Panc1 (cell line): Measurements from ENCODE around the gene CCDC187.

Experiments
- SIN3A ChIP-seq: IDR thresholded peaks from 2 replicates; pipeline ENCODE4 v1.6.1; 2012; ENCODE audit warnings: low read depth, mild to moderate bottlenecking, low read length, moderate library complexity, borderline replicate concordance; ENCODE audit not compliant: insufficient read depth
- TF ChIP-seq, protein P1 (sequence below): fragments of 450-650 bp; IDR thresholded peaks from 2 replicates; pipeline ENCODE4 v1.5.1; 2017; ENCODE audit warnings: mild to moderate bottlenecking
- TF ChIP-seq, protein P2 (sequence below), 2 experiments: IDR thresholded peaks; 2 replicates each; pipeline ENCODE4 v1.6.1; 2011 to 2012; ENCODE audit warnings: low read depth in 2 of 2, control low read depth in 1 of 2, low read length in 1 of 2, mild to moderate bottlenecking in 1 of 2, moderate library complexity in 1 of 2; ENCODE audit not compliant: insufficient read depth in 1 of 2

DNA sequence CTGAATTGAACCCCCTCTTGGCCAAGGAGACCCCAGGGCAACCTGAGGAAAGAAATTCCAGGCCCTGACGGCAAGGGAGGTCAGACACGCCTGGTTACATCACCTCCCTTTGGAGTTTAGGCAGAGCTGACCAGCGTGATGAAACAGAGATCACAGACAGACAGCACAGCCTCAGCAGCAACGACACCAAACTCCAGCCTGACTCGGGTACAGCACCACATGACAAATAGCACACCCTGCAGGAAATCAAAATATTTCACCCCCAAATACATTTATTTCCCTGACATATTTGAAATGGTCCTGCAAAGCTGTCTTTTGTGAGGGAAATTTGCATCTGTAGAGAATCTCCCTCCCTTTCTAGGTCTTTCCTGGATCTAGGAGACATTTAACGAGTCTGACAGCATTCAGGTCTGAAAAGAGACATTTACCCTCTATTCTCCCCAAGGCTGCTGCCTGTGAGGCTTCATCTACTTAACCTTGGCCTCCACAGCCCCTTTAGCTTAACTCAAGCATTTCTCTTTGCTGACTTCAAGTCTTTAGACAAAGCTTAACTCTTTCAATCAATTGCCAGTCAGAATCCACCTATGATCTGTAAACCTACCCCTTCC is 60.9 kb downstream of the CCDC187 start:
- TF ChIP-seq SIN3A, result no peak
- TF ChIP-seq, protein P1, sequence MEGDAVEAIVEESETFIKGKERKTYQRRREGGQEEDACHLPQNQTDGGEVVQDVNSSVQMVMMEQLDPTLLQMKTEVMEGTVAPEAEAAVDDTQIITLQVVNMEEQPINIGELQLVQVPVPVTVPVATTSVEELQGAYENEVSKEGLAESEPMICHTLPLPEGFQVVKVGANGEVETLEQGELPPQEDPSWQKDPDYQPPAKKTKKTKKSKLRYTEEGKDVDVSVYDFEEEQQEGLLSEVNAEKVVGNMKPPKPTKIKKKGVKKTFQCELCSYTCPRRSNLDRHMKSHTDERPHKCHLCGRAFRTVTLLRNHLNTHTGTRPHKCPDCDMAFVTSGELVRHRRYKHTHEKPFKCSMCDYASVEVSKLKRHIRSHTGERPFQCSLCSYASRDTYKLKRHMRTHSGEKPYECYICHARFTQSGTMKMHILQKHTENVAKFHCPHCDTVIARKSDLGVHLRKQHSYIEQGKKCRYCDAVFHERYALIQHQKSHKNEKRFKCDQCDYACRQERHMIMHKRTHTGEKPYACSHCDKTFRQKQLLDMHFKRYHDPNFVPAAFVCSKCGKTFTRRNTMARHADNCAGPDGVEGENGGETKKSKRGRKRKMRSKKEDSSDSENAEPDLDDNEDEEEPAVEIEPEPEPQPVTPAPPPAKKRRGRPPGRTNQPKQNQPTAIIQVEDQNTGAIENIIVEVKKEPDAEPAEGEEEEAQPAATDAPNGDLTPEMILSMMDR, result no peak
- TF ChIP-seq, protein P2, sequence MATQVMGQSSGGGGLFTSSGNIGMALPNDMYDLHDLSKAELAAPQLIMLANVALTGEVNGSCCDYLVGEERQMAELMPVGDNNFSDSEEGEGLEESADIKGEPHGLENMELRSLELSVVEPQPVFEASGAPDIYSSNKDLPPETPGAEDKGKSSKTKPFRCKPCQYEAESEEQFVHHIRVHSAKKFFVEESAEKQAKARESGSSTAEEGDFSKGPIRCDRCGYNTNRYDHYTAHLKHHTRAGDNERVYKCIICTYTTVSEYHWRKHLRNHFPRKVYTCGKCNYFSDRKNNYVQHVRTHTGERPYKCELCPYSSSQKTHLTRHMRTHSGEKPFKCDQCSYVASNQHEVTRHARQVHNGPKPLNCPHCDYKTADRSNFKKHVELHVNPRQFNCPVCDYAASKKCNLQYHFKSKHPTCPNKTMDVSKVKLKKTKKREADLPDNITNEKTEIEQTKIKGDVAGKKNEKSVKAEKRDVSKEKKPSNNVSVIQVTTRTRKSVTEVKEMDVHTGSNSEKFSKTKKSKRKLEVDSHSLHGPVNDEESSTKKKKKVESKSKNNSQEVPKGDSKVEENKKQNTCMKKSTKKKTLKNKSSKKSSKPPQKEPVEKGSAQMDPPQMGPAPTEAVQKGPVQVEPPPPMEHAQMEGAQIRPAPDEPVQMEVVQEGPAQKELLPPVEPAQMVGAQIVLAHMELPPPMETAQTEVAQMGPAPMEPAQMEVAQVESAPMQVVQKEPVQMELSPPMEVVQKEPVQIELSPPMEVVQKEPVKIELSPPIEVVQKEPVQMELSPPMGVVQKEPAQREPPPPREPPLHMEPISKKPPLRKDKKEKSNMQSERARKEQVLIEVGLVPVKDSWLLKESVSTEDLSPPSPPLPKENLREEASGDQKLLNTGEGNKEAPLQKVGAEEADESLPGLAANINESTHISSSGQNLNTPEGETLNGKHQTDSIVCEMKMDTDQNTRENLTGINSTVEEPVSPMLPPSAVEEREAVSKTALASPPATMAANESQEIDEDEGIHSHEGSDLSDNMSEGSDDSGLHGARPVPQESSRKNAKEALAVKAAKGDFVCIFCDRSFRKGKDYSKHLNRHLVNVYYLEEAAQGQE (IDR thresholded peaks at IDR 0.05; ENCODE audit: insufficient read depth in 1 of 2, low read depth in 2 of 2, low read length in 1 of 2), result no peak
